Measurements from ENCODE around the gene SYTL2.
A peak's percentile ranks its signal among the peaks of the same experiment; 100 is the strongest.
"Not testable (repeated sequence)": the region's sequence is repeated elsewhere in the genome, so short reads cannot be mapped to it uniquely, and the experiment has no call there.

The SYTL2 gene

GRCh38 chr11:85810871-85811611, at the start of gene SYTL2:
SYTL2 (minus strand) TSS chr11:85811141; CDS start chr11:85757725, 53,416 bp downstream.
- DNase-seq: peak in 1 of 2 experiments; percentile 58

- not testable (repeated sequence) for DNase-seq
Observed at GRCh38 chr11:85859541-85859940, 48.6 kb upstream of the SYTL2 start.

- no peak for DNase-seq
Observed at GRCh38 chr11:85857098-85857497, 46.2 kb upstream of the SYTL2 start.

GRCh38 chr11:85855341-85855656, 44.4 kb upstream of the SYTL2 start, which contains the start of gene CCDC83:
CCDC83 (plus strand) TSS chr11:85855383; CDS start chr11:85865124, 9,741 bp downstream.
- DNase-seq: no peak

GRCh38 chr11:85854557-85855340, 43.8 kb upstream of the SYTL2 start:
- peak; percentile 91 to 94 for DNase-seq

GRCh38 chr11:85854212-85854556, 43.2 kb upstream of the SYTL2 start:
- no peak for DNase-seq

GRCh38 chr11:85853541-85853940, 42.6 kb upstream of the SYTL2 start:
- not testable (repeated sequence) for DNase-seq

GRCh38 chr11:85852754-85853153, 41.8 kb upstream of the SYTL2 start:
- DNase-seq: not testable (repeated sequence)

GRCh38 chr11:85848556-85848955, 37.6 kb upstream of the SYTL2 start:
- DNase-seq: no peak

- no peak for DNase-seq
Observed at GRCh38 chr11:85848006-85848405, 37.1 kb upstream of the SYTL2 start.

- no peak for DNase-seq
Observed at GRCh38 chr11:85847436-85847835, 36.5 kb upstream of the SYTL2 start.

- no peak for DNase-seq
Observed at GRCh38 chr11:85845124-85845631, 34.2 kb upstream of the SYTL2 start.

GRCh38 chr11:85844439-85845123, 33.6 kb upstream of the SYTL2 start:
- DNase-seq: peak in 1 of 2 experiments; percentile 23

GRCh38 chr11:85843929-85844328, 33.0 kb upstream of the SYTL2 start:
- DNase-seq: no peak

- DNase-seq: not testable (repeated sequence)
Observed at GRCh38 chr11:85840932-85841331, 30.0 kb upstream of the SYTL2 start.

GRCh38 chr11:85835729-85836128, 24.8 kb upstream of the SYTL2 start:
- DNase-seq: no peak

GRCh38 chr11:85835263-85835662, 24.3 kb upstream of the SYTL2 start:
- no peak for DNase-seq

- DNase-seq: no peak
Observed at GRCh38 chr11:85831050-85831449, 20.1 kb upstream of the SYTL2 start.

GRCh38 chr11:85829172-85829571, 18.2 kb upstream of the SYTL2 start:
- no peak for DNase-seq

- no peak for DNase-seq
Observed at GRCh38 chr11:85828640-85828978, 17.7 kb upstream of the SYTL2 start.

GRCh38 chr11:85827748-85828639, 17.1 kb upstream of the SYTL2 start:
- DNase-seq: peak; percentile 29 to 80

GRCh38 chr11:85826116-85826855, 15.3 kb upstream of the SYTL2 start:
- peak in 1 of 2 experiments; percentile 33 for DNase-seq
